Inflammatory macrophage treated with lipopolysaccharide for 1 hour (primary cell): ENCODE measurements around the gene MYCBP.

Experiments
- DNase-seq, 2 donors: peaks; one replicate each; pipeline ENCODE4 v3.0.0-alpha.2; 2020 to 2022

MYCBP gene

DNA sequence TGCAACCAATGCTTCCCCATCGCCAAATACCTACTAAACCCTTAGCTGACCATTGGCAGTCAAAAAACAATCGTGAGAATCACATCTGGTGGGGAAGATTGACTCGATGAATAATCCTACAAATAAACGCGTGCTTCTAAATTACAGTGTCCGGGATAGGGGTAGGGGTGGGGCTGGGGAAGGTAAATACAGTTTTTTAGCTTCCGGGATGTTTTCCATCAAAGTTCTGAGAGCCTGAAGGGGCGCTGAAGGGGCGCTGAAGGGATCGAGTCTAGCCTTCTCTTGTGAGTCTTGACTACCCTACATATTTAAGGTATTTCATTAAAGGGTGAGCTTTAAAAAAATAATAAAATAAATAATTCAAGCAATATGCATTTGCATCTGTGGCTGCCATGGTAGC lies 54.1 kb downstream of the MYCBP start:
- no peak for DNase-seq

DNA sequence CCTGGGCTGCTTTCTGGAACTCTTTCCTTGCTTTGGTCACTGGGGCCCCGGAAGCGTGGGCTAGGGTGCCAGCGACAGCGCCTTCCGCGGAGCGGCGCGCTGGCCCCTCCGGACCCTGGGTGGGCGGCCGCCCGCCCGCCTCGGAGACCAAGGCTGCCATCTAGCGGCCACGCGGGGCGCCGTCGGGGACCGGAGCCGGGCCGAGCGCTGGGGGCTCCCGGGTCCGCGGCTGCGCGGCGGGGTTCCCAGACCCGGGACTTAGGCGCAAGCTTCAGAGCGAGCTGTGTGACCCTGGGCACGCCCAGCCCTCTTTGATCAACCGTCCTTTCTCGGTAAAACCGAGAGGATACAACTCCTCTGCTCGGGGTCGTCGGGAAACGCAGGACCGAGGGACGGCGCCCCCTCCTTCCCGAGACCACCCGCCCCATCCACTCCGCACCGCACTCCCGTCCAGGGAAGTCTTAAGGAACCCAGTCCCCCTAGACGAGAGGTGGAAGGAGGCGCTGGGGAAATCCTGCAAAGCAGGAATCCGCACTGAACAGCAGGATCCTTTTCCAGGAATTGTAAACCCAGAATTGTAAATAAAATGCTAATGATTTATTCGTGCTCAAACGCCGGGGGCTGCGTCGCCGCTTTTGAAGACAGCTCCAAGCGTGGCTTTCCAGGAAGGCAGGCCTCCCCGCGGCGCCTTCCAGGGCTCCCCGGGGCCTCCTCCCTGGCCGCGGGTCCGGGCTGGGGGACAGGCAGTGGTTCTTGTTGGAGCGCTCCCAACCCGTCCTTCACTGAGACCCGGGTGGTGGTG lies 54.8 kb downstream of the MYCBP start:
- peak in 1 of 2 donors; percentile 19 for DNase-seq

DNA sequence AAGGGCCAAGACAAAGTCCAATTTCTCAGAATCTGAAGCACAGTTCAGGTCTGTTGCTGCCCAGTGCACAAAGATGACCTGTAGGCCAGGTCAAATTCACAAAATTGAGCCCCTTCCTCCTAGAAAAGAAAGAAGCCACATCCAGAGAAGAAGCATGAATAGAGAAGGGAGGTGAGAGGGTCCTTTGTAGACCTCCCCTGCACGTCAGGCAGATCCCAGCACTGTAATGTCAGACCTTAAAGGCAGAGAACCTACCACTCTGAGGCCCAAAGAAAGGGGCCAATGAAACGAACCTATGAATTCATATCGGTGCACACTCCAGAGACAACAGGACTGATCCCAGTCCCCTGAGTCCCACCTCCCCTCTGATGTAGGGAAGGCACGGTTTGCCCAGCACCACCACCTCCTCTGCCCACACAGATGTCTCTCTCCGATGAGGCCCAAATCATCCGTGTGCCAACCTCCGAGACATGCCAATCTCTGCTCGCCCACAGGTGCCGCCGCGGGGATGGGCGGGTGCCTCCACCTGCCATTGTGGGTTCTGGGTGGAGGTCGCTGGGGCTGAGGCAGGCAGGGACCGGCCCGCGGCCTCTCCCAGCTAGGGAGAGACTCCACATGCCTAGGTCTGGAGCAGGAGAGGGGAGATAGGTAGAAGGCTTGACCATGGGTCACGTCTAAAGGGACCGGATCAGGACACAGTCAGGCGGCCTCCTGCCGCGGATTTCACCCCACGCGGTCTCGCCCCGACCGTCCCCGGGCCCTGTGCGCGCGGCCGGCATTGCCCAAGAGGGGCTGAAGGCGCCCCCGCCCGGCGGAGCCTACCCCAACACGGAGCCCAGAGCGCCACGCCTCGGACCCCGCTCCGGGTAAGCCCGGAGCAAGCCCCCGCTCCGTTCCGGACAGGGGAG lies 55.6 kb downstream of the MYCBP start:
- no peak for DNase-seq

DNA sequence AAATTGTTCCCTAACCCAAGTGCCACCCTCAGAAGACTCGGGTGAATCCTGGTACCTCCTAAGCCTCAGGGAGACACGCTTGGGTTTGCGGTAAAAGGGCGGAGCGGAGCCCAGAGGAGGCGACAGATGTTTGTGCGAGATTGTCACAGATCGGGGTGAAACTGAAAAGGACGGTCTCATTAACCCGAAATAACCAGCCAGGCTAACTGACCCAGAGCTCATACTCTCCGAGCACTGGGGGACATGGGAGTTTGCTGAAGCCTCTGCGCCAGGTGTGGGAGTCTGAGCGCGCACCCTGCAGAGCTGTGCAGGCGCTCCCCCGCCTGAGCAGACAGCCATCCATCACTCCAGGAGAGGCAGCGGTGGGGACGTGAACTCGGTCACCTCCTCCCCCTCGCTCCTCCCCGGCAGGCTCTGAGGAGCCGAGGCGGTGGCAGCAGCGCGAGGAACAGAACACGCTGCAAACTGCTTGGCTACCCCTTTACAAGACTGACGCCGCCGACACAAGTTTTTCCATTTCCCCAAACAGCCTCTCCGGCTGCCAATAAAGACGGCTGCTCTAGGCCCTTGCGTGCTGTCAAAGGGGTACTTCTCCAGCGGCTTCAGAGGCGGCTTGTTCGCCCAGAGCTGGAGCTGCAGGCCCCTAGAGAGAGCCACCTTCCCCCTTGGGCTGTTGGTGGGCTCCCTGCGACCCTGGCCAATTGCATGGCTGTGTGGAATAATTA lies 57.1 kb downstream of the MYCBP start:
- no peak for DNase-seq

DNA sequence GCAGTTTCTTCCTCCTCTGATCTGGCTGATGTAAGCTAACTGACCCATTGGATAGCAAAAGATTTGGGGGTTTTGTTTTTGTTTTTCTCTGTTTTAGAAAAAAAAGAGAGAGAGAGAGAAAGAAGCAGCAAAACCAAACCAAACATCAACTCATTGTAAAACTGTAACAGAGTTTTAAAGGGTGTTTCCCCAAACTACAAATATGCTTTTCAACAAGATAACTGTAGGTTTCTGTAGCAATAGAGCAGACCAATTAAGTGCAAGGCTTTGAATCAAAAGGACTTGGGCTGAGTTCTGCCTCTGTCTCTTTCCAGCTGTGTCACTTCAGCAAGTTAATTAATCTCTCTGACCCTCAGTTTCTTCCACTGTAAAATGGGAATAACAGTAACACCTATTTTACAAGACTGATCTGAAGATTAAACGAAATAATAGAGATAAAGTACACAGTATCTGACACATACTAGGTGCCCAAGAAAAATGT lies 58.1 kb downstream of the MYCBP start:
- no peak for DNase-seq

DNA sequence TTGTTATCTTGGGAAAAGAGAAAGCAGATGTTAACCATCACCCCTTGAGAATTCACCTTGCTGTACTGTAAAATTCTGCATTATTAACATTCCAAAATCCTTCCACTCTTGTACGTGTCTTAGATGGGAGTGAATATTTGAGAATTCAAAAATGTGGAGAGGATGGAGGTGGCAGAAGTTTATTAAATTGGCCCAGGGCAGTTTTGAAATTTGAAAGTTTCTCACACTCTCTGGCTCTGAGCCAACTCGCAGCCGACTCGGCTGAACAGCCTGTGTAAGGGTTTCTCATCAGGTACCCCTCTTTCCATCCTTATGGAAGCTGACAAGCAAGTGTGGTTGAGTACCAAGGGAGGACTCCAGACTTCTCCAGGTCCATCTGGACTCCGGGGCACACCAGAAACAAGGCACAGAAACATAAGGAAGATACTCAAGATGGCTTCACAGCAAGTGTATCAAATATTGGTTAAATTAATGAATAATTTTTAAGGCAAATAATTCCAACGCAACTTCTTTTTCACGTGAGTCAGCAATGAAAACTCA lies 58.6 kb downstream of the MYCBP start:
- no peak for DNase-seq

DNA sequence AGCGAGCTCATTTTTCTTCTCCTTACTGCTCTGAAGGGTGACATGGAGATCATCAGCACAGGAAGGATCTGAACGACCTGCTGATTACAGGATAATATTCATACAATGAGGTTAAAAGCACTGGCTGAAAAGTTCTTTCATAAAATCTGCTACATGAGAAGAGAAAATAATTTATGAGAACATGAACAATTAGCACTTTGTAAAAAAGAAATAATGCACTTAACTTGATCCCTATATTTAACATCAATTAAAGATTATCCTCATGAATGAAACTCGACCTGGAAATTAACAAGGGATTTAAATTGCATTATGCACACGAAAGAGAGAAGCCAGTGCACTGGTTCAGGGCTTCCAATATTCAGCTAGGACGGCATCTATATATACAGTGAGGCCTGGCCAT lies 60.2 kb downstream of the MYCBP start:
- DNase-seq: no peak
